ENCODE results near the gene RIPK1. TPM values are rescaled to one million over a fixed set of nuclear protein-coding genes. Genes with fewer than 3 reads are reported as not detected.

The RIPK1 gene
- total and polyA plus RNA-seq, 2 of the 8 experiments (the other 6 are each of a cell fraction or from before 2014, with no cell fraction given), result 5.9 to 22.9 TPM

DNA sequence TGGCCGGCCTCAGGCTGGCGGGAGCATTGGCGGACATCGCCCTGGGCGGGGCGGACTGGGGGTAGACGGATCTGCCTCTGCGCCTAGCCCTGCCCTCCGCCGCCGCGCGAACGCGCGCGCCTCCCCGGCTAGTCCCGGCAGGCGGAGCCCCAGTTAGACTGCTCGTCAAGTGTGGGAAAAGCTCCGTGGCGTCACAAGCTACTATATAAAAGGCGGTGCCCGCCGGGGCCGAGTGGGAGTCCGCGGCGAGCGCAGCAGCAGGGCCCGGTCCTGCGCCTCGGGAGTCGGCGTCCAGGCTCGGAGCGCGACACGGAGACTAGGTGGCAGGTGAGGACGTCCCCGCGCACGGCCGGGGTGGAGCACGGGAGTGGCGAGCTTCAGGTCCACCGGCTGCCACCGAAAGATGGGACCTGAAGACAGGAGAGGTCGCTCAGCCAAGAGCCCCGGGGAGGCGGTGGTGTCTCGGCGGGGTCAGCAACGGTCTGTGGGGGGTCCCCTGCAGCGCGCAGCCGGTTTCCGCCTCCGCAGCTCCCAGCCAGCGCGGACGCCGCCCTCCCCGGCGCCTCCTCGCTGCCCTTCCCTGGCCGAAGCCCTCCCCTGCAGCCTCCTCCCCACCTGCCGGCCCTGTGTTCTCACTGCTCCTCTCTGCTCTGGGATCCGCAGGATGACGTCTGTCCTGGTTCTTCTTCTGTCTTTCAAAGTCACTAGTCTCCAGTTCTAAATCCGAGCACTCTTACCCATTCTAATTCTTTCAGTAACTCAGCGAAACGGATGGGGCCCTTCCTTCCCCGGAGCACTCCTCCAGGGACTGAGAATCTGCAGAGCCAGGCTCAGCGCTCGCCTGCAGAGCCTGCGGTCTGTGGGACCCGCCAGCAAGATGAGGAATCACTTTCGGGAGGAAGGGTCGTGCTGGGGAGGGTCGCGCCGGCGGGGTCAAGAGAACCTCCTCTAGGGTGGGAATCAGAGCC, 4.3 kb upstream of the RIPK1 start (continued):
- TF ChIP-seq, protein P1, sequence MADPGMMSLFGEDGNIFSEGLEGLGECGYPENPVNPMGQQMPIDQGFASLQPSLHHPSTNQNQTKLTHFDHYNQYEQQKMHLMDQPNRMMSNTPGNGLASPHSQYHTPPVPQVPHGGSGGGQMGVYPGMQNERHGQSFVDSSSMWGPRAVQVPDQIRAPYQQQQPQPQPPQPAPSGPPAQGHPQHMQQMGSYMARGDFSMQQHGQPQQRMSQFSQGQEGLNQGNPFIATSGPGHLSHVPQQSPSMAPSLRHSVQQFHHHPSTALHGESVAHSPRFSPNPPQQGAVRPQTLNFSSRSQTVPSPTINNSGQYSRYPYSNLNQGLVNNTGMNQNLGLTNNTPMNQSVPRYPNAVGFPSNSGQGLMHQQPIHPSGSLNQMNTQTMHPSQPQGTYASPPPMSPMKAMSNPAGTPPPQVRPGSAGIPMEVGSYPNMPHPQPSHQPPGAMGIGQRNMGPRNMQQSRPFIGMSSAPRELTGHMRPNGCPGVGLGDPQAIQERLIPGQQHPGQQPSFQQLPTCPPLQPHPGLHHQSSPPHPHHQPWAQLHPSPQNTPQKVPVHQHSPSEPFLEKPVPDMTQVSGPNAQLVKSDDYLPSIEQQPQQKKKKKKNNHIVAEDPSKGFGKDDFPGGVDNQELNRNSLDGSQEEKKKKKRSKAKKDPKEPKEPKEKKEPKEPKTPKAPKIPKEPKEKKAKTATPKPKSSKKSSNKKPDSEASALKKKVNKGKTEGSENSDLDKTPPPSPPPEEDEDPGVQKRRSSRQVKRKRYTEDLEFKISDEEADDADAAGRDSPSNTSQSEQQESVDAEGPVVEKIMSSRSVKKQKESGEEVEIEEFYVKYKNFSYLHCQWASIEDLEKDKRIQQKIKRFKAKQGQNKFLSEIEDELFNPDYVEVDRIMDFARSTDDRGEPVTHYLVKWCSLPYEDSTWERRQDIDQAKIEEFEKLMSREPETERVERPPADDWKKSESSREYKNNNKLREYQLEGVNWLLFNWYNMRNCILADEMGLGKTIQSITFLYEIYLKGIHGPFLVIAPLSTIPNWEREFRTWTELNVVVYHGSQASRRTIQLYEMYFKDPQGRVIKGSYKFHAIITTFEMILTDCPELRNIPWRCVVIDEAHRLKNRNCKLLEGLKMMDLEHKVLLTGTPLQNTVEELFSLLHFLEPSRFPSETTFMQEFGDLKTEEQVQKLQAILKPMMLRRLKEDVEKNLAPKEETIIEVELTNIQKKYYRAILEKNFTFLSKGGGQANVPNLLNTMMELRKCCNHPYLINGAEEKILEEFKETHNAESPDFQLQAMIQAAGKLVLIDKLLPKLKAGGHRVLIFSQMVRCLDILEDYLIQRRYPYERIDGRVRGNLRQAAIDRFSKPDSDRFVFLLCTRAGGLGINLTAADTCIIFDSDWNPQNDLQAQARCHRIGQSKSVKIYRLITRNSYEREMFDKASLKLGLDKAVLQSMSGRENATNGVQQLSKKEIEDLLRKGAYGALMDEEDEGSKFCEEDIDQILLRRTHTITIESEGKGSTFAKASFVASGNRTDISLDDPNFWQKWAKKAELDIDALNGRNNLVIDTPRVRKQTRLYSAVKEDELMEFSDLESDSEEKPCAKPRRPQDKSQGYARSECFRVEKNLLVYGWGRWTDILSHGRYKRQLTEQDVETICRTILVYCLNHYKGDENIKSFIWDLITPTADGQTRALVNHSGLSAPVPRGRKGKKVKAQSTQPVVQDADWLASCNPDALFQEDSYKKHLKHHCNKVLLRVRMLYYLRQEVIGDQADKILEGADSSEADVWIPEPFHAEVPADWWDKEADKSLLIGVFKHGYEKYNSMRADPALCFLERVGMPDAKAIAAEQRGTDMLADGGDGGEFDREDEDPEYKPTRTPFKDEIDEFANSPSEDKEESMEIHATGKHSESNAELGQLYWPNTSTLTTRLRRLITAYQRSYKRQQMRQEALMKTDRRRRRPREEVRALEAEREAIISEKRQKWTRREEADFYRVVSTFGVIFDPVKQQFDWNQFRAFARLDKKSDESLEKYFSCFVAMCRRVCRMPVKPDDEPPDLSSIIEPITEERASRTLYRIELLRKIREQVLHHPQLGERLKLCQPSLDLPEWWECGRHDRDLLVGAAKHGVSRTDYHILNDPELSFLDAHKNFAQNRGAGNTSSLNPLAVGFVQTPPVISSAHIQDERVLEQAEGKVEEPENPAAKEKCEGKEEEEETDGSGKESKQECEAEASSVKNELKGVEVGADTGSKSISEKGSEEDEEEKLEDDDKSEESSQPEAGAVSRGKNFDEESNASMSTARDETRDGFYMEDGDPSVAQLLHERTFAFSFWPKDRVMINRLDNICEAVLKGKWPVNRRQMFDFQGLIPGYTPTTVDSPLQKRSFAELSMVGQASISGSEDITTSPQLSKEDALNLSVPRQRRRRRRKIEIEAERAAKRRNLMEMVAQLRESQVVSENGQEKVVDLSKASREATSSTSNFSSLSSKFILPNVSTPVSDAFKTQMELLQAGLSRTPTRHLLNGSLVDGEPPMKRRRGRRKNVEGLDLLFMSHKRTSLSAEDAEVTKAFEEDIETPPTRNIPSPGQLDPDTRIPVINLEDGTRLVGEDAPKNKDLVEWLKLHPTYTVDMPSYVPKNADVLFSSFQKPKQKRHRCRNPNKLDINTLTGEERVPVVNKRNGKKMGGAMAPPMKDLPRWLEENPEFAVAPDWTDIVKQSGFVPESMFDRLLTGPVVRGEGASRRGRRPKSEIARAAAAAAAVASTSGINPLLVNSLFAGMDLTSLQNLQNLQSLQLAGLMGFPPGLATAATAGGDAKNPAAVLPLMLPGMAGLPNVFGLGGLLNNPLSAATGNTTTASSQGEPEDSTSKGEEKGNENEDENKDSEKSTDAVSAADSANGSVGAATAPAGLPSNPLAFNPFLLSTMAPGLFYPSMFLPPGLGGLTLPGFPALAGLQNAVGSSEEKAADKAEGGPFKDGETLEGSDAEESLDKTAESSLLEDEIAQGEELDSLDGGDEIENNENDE (IDR thresholded peaks at IDR 0.05; ENCODE audit: insufficient replicate concordance, low read length), result no peak
- TF ChIP-seq EP300 (IDR thresholded peaks at IDR 0.05; ENCODE audit: borderline replicate concordance in 1 of 2, low read depth in 2 of 2, low read length in 2 of 2) (no peak), TEAD4 (IDR thresholded peaks at IDR 0.05; ENCODE audit: low read depth, low read length) (no peak), GTF2F1 (IDR thresholded peaks at IDR 0.05; ENCODE audit: borderline replicate concordance, low read depth, low read length) (no peak), BACH1 (IDR thresholded peaks at IDR 0.05; ENCODE audit: low read length) (peak; percentile 43), RNF2 (IDR thresholded peaks at IDR 0.05; ENCODE audit: borderline replicate concordance, low read depth, low read length, missing control alignments, poor library complexity, severe bottlenecking) (no peak), EZH2 (IDR thresholded peaks at IDR 0.05; ENCODE audit: low read depth, low read length, severe bottlenecking) (no peak)
- TF ChIP-seq, protein P2, sequence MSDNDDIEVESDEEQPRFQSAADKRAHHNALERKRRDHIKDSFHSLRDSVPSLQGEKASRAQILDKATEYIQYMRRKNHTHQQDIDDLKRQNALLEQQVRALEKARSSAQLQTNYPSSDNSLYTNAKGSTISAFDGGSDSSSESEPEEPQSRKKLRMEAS (IDR thresholded peaks at IDR 0.05), result peak; percentile 46; the same call in 1 of the 2 replicates
